CD4-positive, alpha-beta T cell (primary cell): Measurements from ENCODE around the gene IGFBPL1. TPM values are rescaled to one million over a fixed set of nuclear protein-coding genes. Genes with fewer than 3 reads are reported as not detected.

Experiments
- ATAC-seq: fragments of 200-7000 bp; cut with Tn5 transposase; one replicate; pipeline ENCODE4 v1.10.0; 2022; ENCODE audit warnings: mild to moderate bottlenecking; ENCODE audit not compliant: poor library complexity
- CTCF ChIA-PET: fragments of 350-600 bp; sonication (Branson Sonifier 250); formaldehyde crosslinking; loops from one replicate; lab custom pipeline; 2021; ENCODE audit warnings: antibody characterized with exemption, inconsistent platforms; lab: Charles Lee
- POLR2A ChIA-PET: fragments of 350-600 bp; sonication (Branson Sonifier 250); formaldehyde crosslinking; loops from one replicate; lab custom pipeline; 2021; ENCODE audit warnings: antibody characterized with exemption, inconsistent platforms; lab: Charles Lee
- DNase-seq, 14 experiments: peaks; one replicate each; pipeline ENCODE4 v3.0.0-alpha.2; 2013 to 2020; ENCODE audit warnings: mixed read lengths in 2 of 14
- H3K27ac ChIP-seq, 2 donors: one replicate each; pipeline versions ENCODE4 v1.5.1 to v1.7.0; 2013; ENCODE audit warnings: low read length in 2 of 2, low read depth in 1 of 2, mild to moderate bottlenecking in 1 of 2
- H3K27me3 ChIP-seq, 2 experiments: 1 replicate in 1 of 2; 2 replicates in 1 of 2; pipeline versions ENCODE4 v1.6.1 to v1.7.0; 2013; ENCODE audit warnings: low read length in 2 of 2, control low read depth in 1 of 2, mild to moderate bottlenecking in 1 of 2, moderate library complexity in 1 of 2; ENCODE audit not compliant: insufficient read depth in 2 of 2, control insufficient read depth in 1 of 2
- H3K36me3 ChIP-seq: one replicate; pipeline ENCODE4 v1.6.1; 2013; ENCODE audit warnings: low read length, control low read depth; ENCODE audit not compliant: insufficient read depth
- H3K4me1 ChIP-seq: one replicate; pipeline ENCODE4 v1.6.1; 2013; ENCODE audit warnings: low read length, control low read depth; ENCODE audit not compliant: insufficient read depth
- H3K4me3 ChIP-seq: one replicate; pipeline ENCODE4 v1.5.1; 2013; ENCODE audit warnings: mild to moderate bottlenecking, low read length, moderate library complexity
- H3K9me3 ChIP-seq, 2 experiments: 1 replicate in 1 of 2; 2 replicates in 1 of 2; pipeline versions ENCODE4 v1.6.1 to v1.7.0; 2013; ENCODE audit warnings: low read length in 2 of 2, mild to moderate bottlenecking in 2 of 2, control low read depth in 1 of 2, moderate library complexity in 1 of 2; ENCODE audit not compliant: control insufficient read depth in 1 of 2, insufficient read depth in 1 of 2
- H3K27ac Mint-ChIP-seq: one replicate; pipeline ENCODE4 v1.8.0; 2020; ENCODE audit warnings: mixed read lengths
- H3K27me3 Mint-ChIP-seq: one replicate; pipeline ENCODE4 v1.8.0; 2021; ENCODE audit warnings: mixed read lengths
- H3K36me3 Mint-ChIP-seq: one replicate; pipeline ENCODE4 v1.8.0; 2021; ENCODE audit warnings: low read depth, mixed read lengths
- H3K4me1 Mint-ChIP-seq: one replicate; pipeline ENCODE4 v1.8.0; 2021; ENCODE audit warnings: low read depth, mixed read lengths
- H3K4me3 Mint-ChIP-seq: one replicate; pipeline ENCODE4 v1.8.0; 2020; ENCODE audit warnings: mild to moderate bottlenecking, mixed read lengths
- H3K9me3 Mint-ChIP-seq: one replicate; pipeline ENCODE4 v1.8.0; 2020; ENCODE audit warnings: mixed read lengths
- intact Hi-C, 2 experiments: fragments of 100-400 bp; cut with DNase I in 1 of 2; cut with micrococcal nuclease in 1 of 2; formaldehyde crosslinking; loops; one replicate each; pipeline versions ENCODE4 v1.15.1 to v1.9.0; 2023 to 2025; cut with DNase I, micrococcal nuclease
- total RNA-seq, 174 experiments: library from RNA in 2 of 174; stranded (reverse) in 2 of 174; gene quantifications; one replicate each; pipeline ENCODE4 v1.2.3 and lab custom pipeline; 2021 to 2026
- TF ChIP-seq, protein P1 (sequence below): fragments of 200-600 bp; IDR thresholded peaks from one replicate; pipeline ENCODE4 v1.8.0; 2022; ENCODE audit warnings: antibody characterized with exemption, mild to moderate bottlenecking

The IGFBPL1 gene
- total RNA-seq, 2 experiments from 2014 or later, result not detected

DNA sequence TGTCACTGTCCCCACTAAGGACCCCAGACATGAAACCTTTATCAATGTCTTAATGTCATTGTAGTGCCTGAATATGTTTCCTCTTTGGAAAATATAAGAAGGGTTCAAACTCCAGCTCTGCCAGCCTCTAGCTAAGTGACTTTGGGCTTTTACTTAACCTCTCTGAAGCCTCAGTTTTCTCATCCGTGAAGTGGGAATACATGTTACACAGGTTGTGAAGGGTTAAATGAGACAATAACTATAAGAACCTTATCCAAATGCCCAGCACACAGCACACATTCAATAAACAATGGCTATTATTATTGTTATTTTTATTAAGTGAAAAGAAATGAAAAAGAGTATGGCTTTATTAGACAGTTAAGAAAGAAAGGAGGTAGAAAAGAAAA is 15.7 kb upstream of the IGFBPL1 start:
- no peaks in the 10 kb centered on the region for H3K36me3 Mint-ChIP-seq
- CTCF ChIA-PET, result no interaction called here

GRCh38 chr9:38439291-38439915 is 15.1 kb upstream of the IGFBPL1 start:
- peaks cover 15% of the 10 kb centered on the region for H3K27me3 Mint-ChIP-seq
- Histone ChIP-seq H3K36me3 (no peaks in the 10 kb centered on the region), H3K27ac (no peak overlapping the region), H3K27me3 (no peaks in the 10 kb centered on the region), H3K9me3 (peaks cover 0 to 3% of the 10 kb centered on the region in 2 experiments), H3K4me3 (no peak overlapping the region), H3K4me1 (no peaks in the 10 kb centered on the region)
- no peak for DNase-seq
- H3K9me3 Mint-ChIP-seq, result no peaks in the 10 kb centered on the region
- no peaks in the 10 kb centered on the region for H3K36me3 Mint-ChIP-seq
- ChIA-PET POLR2A (no interaction called here), CTCF (no interaction called here)
- no peak overlapping the region for H3K4me3 Mint-ChIP-seq
- no peak overlapping the region for H3K27ac Mint-ChIP-seq
- intact Hi-C loops, result no loop called here
- ATAC-seq, result no peak
- peaks cover 8% of the 10 kb centered on the region for H3K4me1 Mint-ChIP-seq
- TF ChIP-seq, protein P1, sequence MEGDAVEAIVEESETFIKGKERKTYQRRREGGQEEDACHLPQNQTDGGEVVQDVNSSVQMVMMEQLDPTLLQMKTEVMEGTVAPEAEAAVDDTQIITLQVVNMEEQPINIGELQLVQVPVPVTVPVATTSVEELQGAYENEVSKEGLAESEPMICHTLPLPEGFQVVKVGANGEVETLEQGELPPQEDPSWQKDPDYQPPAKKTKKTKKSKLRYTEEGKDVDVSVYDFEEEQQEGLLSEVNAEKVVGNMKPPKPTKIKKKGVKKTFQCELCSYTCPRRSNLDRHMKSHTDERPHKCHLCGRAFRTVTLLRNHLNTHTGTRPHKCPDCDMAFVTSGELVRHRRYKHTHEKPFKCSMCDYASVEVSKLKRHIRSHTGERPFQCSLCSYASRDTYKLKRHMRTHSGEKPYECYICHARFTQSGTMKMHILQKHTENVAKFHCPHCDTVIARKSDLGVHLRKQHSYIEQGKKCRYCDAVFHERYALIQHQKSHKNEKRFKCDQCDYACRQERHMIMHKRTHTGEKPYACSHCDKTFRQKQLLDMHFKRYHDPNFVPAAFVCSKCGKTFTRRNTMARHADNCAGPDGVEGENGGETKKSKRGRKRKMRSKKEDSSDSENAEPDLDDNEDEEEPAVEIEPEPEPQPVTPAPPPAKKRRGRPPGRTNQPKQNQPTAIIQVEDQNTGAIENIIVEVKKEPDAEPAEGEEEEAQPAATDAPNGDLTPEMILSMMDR, result no peak

More for the DNA sequence above, 15.7 kb upstream of the IGFBPL1 start:
- DNase-seq, result no peak
- Histone ChIP-seq H3K4me3 (no peak overlapping the region), H3K4me1 (no peaks in the 10 kb centered on the region), H3K9me3 (peaks cover 0 to 3% of the 10 kb centered on the region in 2 experiments), H3K27ac (no peak overlapping the region), H3K36me3 (no peaks in the 10 kb centered on the region), H3K27me3 (no peaks in the 10 kb centered on the region)
- intact Hi-C loops, result no loop called here
- H3K27me3 Mint-ChIP-seq, result peaks cover 17% of the 10 kb centered on the region
- H3K27ac Mint-ChIP-seq, result no peak overlapping the region
- POLR2A ChIA-PET, result no interaction called here
- H3K4me3 Mint-ChIP-seq, result no peak overlapping the region
- ATAC-seq, result no peak
- TF ChIP-seq, protein P1, result no peak
- no peaks in the 10 kb centered on the region for H3K9me3 Mint-ChIP-seq
- peaks cover 8% of the 10 kb centered on the region for H3K4me1 Mint-ChIP-seq

GRCh38 chr9:38437193-38437823 is 13.1 kb upstream of the IGFBPL1 start:
- DNase-seq (no peak), ATAC-seq (no peak)
- Histone ChIP-seq H3K4me3 (no peak overlapping the region), H3K27me3 (no peaks in the 10 kb centered on the region), H3K4me1 (peaks cover 2% of the 10 kb centered on the region), H3K36me3 (no peaks in the 10 kb centered on the region), H3K27ac (no peak overlapping the region), H3K9me3 (peaks cover 0 to under 1% of the 10 kb centered on the region in 2 experiments)
- Mint-ChIP-seq H3K36me3 (no peaks in the 10 kb centered on the region), H3K27me3 (peaks cover 12% of the 10 kb centered on the region), H3K4me3 (no peak overlapping the region), H3K27ac (no peak overlapping the region), H3K4me1 (peaks cover 8% of the 10 kb centered on the region), H3K9me3 (no peaks in the 10 kb centered on the region)
- intact Hi-C loops, result no loop called here
- TF ChIP-seq, protein P1, result no peak
- ChIA-PET CTCF (no interaction called here), POLR2A (no interaction called here)
